Body of pancreas (tissue), 4 donors: ENCODE measurements around the gene MAST4. TPM values are rescaled to one million over a fixed set of nuclear protein-coding genes. Genes with fewer than 3 reads are reported as not detected.
"Not testable (repeated sequence)": the region's sequence is repeated elsewhere in the genome, so short reads cannot be mapped to it uniquely, and the experiment has no call there.

Experiments
- ATAC-seq: fragments of 150-250 bp; one replicate; pipeline ENCODE4 v1.9.1; 2016
- DNase-seq, 4 donors: peaks; one replicate each; pipeline ENCODE4 v3.0.0-alpha.2; 2019
- H3K27ac ChIP-seq, 4 donors: fragments of 200-600 bp; sonication (generic); 1 replicate in 3 of 4; 2 replicates in 1 of 4; pipeline versions ENCODE4 v1.5.1 to v1.6.1; 2016 to 2019; ENCODE audit warnings: mild to moderate bottlenecking in 1 of 4, mixed read lengths in 1 of 4, moderate library complexity in 1 of 4
- H3K27me3 ChIP-seq, 2 donors: fragments of 200-600 bp; sonication (generic); one replicate each; pipeline ENCODE4 v1.6.0; 2016; ENCODE audit warnings: mild to moderate bottlenecking in 1 of 2
- H3K36me3 ChIP-seq, 2 donors: fragments of 200-600 bp; sonication (generic); replicated peaks in 1 of 2; 2 replicates each; pipeline ENCODE4 v1.5.1; 2016; ENCODE audit warnings: low read depth in 2 of 2; ENCODE audit not compliant: insufficient read depth in 1 of 2
- H3K4me1 ChIP-seq: fragments of 200-600 bp; sonication (generic); one replicate; pipeline ENCODE4 v1.6.0; 2016
- H3K4me3 ChIP-seq, 2 donors: fragments of 200-600 bp; sonication (generic); 1 replicate in 1 of 2; 2 replicates in 1 of 2; pipeline ENCODE4 v1.5.1; 2016 to 2019
- H3K9me3 ChIP-seq, 3 donors: fragments of 200-600 bp; sonication (generic); 1 replicate in 2 of 3; 2 replicates in 1 of 3; pipeline ENCODE4 v1.5.1; 2016
- POLR2A ChIP-seq, 3 donors: fragments of 450-650 bp; IDR thresholded peaks; one replicate each; pipeline ENCODE4 v1.6.1; 2016; ENCODE audit warnings: antibody characterized with exemption in 3 of 3, mild to moderate bottlenecking in 2 of 3
- WGBS, 2 donors: methylation state at CpG; one replicate each; pipeline ENCODE4 v1.1.5; 2017; 5-methylcytosine and 5-hydroxymethylcytosine counted together
- intact Hi-C: fragments of 100-400 bp; cut with DNase I; formaldehyde crosslinking; loops from one replicate; pipeline ENCODE4 v1.15.1; 2023
- total RNA-seq, 2 donors: library from RNA; depleted of rRNA; stranded (reverse); fragments of >200 nt; gene quantifications; one replicate each; pipeline ENCODE4 v1.1.0, GENCODE V29; 2016
- TF ChIP-seq, protein P1 (sequence below), 7 experiments: fragments of 450-650 bp in 4 of 7; fragments of 200-600 bp in 3 of 7; sonication (generic) in 3 of 7; IDR thresholded peaks; one replicate each; pipeline ENCODE4 v1.5.1; 2016 to 2019; ENCODE audit warnings: antibody characterized with exemption in 7 of 7

The MAST4 gene
- total RNA-seq, 2 donors from 2014 or later = 17.9 to 29.7 TPM

DNA sequence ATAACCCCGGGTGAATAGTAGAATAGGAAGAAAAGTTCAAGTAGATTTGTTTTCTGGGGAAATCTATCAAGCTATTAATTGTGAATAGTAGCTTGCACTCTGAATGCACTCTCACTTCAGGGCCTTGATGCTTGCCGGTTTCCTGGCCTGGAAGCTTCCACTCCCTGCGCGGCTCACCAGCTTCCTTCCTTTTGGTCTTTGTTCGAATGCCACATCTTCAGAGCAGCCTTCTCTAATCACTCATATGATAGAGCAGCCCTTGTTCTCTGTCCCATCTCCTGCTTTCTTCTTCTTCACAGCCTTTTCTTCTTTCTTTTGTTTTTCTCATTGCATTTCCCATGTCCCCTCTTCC is 146.7 kb downstream of the MAST4 start:
- no peak overlapping the region for H3K4me3 ChIP-seq
- H3K9me3 ChIP-seq = no peaks in the 10 kb centered on the region
- DNase-seq (no peak), ATAC-seq (no peak)
- no peaks in the 10 kb centered on the region for H3K36me3 ChIP-seq
- WGBS, 2 donors = 68 to 81% methylated on average over 5 of the region's 5 CpGs
- peaks cover 31% of the 10 kb centered on the region for H3K4me1 ChIP-seq
- no peaks in the 10 kb centered on the region for H3K27me3 ChIP-seq
- peak overlapping the region in 3 of 4 donors; percentile 3 to 68 (median 60) for H3K27ac ChIP-seq
- intact Hi-C loops = no loop called here
- no peak for TF ChIP-seq POLR2A (IDR thresholded peaks at IDR 0.05)
- TF ChIP-seq, protein P1, sequence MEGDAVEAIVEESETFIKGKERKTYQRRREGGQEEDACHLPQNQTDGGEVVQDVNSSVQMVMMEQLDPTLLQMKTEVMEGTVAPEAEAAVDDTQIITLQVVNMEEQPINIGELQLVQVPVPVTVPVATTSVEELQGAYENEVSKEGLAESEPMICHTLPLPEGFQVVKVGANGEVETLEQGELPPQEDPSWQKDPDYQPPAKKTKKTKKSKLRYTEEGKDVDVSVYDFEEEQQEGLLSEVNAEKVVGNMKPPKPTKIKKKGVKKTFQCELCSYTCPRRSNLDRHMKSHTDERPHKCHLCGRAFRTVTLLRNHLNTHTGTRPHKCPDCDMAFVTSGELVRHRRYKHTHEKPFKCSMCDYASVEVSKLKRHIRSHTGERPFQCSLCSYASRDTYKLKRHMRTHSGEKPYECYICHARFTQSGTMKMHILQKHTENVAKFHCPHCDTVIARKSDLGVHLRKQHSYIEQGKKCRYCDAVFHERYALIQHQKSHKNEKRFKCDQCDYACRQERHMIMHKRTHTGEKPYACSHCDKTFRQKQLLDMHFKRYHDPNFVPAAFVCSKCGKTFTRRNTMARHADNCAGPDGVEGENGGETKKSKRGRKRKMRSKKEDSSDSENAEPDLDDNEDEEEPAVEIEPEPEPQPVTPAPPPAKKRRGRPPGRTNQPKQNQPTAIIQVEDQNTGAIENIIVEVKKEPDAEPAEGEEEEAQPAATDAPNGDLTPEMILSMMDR (IDR thresholded peaks at IDR 0.05) = no peak

DNA sequence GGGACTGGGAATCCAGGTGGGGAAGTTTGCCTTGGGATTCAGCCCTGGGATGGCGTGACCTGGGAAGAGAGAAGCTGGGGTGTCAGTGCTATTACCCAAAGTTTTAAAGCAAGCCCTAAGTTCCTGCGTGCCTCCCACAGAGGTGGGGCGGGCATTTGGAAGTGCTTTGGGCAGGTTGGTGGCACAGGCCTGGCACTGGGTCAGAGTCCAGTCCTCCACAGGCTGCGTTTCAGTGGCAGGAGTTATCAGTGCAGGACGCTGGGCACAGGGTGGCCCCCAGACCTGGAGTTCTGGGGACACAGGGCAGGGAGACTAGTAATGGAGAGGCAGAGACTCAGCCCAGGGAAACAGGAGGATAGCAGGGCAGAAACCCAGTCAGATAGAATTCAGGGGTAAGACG is 147.2 kb downstream of the MAST4 start:
- WGBS, 2 donors = 94 to 96% methylated on average over 6 of the region's 6 CpGs
- no peak for TF ChIP-seq POLR2A (IDR thresholded peaks at IDR 0.05)
- TF ChIP-seq, protein P1 (IDR thresholded peaks at IDR 0.05) = no peak
- Histone ChIP-seq H3K4me1 (peaks cover 31% of the 10 kb centered on the region), H3K27me3 (no peaks in the 10 kb centered on the region), H3K36me3 (no peaks in the 10 kb centered on the region), H3K9me3 (no peaks in the 10 kb centered on the region), H3K27ac (peak overlapping the region in 1 of 4 donors; percentile 3), H3K4me3 (no peak overlapping the region)
- ATAC-seq (no peak), DNase-seq (no peak)
- intact Hi-C loops = no loop called here

DNA sequence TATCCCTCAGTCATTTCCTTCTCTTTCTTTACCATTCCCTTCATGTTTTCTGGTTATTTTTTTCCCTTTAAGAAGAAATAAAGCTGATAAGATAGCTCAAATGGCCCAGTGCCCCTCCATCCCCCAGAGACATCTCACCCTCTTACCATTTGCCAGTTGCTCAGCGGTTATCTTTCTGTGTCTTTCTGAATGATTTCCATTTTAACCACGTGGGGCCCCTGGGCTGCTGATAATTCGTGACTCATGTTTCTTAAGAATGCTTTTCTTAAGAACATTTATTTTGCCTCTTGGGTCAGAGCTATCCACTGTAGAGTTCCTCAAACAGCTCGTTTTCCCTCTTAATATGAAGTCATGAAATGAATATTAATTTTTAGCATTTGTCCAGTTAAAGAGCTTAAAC is 147.8 kb downstream of the MAST4 start:
- Histone ChIP-seq H3K27ac (no peak overlapping the region), H3K4me1 (peaks cover 31% of the 10 kb centered on the region), H3K9me3 (no peaks in the 10 kb centered on the region), H3K4me3 (no peak overlapping the region), H3K36me3 (no peaks in the 10 kb centered on the region), H3K27me3 (no peaks in the 10 kb centered on the region)
- DNase-seq (no peak), ATAC-seq (no peak)
- TF ChIP-seq, protein P1 (IDR thresholded peaks at IDR 0.05) = no peak
- no peak for TF ChIP-seq POLR2A (IDR thresholded peaks at IDR 0.05)
- 76 to 78% methylated on average over 4 of the region's 4 CpGs for WGBS, 2 donors
- intact Hi-C loops = no loop called here

DNA sequence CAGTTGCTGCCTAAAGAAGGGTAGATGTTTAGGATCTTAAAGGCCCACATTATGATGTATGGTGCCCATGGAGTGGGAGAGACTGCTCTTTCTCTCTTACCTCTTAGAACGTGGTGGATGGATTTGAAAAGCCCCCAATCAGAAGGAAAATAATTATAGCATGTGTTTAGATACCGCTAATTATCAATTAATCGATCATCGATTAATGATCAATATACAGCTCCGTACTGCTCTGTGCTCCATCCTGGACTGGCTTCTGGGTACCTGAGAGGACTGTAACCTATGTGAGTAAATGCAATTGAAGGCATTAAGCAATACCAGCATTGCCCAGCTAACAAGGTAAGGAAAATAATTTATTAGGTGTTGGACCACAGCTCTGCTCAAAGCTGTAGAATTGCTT is 149.1 kb downstream of the MAST4 start:
- H3K4me3 ChIP-seq = no peak overlapping the region
- TF ChIP-seq, protein P1 (IDR thresholded peaks at IDR 0.05) = no peak
- no peak for TF ChIP-seq POLR2A (IDR thresholded peaks at IDR 0.05)
- H3K36me3 ChIP-seq = no peaks in the 10 kb centered on the region
- DNase-seq = no peak
- WGBS, 2 donors = 90 to 91% methylated on average over 5 of the region's 5 CpGs
- no peaks in the 10 kb centered on the region for H3K27me3 ChIP-seq
- intact Hi-C loops = no loop called here
- peaks cover 31% of the 10 kb centered on the region for H3K4me1 ChIP-seq
- no peak overlapping the region for H3K27ac ChIP-seq
- H3K9me3 ChIP-seq = no peaks in the 10 kb centered on the region
- no peak for ATAC-seq

DNA sequence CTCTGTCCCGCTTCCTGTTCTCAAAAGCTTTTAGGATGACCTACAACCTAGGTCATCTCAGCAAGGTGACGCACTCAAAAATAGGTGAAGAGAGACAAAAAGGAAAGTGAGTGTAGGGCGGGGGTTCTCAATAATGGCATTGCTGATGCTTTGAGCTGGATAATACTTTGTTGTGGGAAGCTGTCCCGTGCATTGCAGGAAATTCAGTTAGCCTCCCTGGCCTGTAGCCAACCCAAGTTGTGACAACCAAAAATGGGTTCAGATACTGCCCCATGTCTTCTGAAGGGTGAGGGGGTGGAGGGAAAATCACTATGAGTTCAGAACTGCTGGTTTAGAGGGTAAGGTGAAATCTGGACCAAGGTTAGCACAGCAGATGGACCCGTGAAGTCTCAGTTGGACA is 151.4 kb downstream of the MAST4 start:
- TF ChIP-seq, protein P1 (IDR thresholded peaks at IDR 0.05) = no peak
- TF ChIP-seq POLR2A (IDR thresholded peaks at IDR 0.05) = no peak
- Histone ChIP-seq H3K4me1 (peaks cover 18% of the 10 kb centered on the region), H3K4me3 (no peak overlapping the region), H3K27ac (no peak overlapping the region), H3K9me3 (no peaks in the 10 kb centered on the region), H3K36me3 (no peaks in the 10 kb centered on the region), H3K27me3 (no peaks in the 10 kb centered on the region)
- ATAC-seq (no peak), DNase-seq (no peak)
- 81 to 85% methylated on average over 5 of the region's 5 CpGs for WGBS, 2 donors
- intact Hi-C loops = no loop called here

DNA sequence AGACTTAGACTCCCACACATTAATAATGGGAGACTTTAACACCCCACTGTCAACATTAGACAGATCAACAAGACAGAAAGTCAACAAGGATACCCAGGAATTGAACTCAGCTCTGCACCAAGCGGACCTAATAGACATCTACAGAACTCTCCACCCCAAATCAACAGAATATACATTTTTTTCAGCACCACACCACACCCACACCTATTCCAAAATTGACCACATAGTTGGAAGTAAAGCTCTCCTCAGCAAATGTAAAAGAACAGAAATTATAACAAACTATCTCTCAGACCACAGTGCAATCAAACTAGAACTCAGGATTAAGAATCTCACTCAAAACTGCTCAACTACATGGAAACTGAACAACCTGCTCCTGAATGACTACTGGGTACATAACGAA is 156.5 kb downstream of the MAST4 start:
- H3K4me3 ChIP-seq, H3K4me1 ChIP-seq, intact Hi-C loops, H3K36me3 ChIP-seq, H3K27me3 ChIP-seq, H3K27ac ChIP-seq, DNase-seq, H3K9me3 ChIP-seq, ATAC-seq: not testable (repeated sequence)
- WGBS, 2 donors = 60 to 83% methylated on average over 1 of the region's 2 CpGs
